Measurements from ENCODE around the gene RABL3. TPM values are rescaled to one million over a fixed set of nuclear protein-coding genes. Genes with fewer than 3 reads are reported as not detected.
"Not testable (repeated sequence)": the region's sequence is repeated elsewhere in the genome, so short reads cannot be mapped to it uniquely, and the experiment has no call there.

The RABL3 gene
- total RNA-seq, 2 donors from 2014 or later = 25.5 to 30.5 TPM

DNA sequence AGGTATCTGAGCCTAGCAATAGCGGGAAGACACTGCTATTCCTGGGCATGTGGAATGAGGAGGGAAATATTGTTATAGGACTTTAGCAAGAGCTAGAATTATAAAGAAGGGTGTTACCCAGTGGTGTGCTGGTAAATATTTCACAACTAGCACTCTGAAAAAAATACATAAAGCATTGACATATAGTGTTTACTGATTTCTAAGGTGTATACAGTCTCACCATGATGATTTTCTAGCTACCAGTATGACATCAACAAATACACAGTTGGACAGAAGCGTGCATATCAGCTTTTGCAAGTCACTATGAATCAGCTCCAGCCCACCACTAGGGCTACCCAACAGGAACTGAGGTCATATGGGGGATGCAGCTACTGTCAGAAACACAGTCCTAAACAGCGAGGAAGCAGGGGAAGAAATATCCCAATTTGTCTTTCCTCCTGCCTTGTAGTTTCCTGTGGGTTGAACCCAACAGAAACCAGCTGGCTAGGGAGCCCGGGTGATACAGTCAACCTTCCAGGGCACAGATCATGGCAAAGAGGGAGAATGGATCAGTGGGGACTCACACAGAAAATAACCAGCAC is 99.9 kb downstream of the RABL3 start:
- no peak for DNase-seq
- H3K9ac ChIP-seq (ENCODE audit: low read depth in 2 of 2, low read length in 2 of 2) = no peak overlapping the region
- intact Hi-C loops (cut with DNase I) = no loop called here
- no peak overlapping the region for H3K4me3 ChIP-seq
- H3K36me3 ChIP-seq = no peaks in the 10 kb centered on the region
- no peaks in the 10 kb centered on the region for H3K4me1 ChIP-seq
- H3K9me3 ChIP-seq = no peaks in the 10 kb centered on the region
- H3K27ac ChIP-seq = no peak overlapping the region
- TF ChIP-seq, protein P1, sequence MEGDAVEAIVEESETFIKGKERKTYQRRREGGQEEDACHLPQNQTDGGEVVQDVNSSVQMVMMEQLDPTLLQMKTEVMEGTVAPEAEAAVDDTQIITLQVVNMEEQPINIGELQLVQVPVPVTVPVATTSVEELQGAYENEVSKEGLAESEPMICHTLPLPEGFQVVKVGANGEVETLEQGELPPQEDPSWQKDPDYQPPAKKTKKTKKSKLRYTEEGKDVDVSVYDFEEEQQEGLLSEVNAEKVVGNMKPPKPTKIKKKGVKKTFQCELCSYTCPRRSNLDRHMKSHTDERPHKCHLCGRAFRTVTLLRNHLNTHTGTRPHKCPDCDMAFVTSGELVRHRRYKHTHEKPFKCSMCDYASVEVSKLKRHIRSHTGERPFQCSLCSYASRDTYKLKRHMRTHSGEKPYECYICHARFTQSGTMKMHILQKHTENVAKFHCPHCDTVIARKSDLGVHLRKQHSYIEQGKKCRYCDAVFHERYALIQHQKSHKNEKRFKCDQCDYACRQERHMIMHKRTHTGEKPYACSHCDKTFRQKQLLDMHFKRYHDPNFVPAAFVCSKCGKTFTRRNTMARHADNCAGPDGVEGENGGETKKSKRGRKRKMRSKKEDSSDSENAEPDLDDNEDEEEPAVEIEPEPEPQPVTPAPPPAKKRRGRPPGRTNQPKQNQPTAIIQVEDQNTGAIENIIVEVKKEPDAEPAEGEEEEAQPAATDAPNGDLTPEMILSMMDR (IDR thresholded peaks at IDR 0.05) = no peak
- H3K27me3 ChIP-seq = no peaks in the 10 kb centered on the region

DNA sequence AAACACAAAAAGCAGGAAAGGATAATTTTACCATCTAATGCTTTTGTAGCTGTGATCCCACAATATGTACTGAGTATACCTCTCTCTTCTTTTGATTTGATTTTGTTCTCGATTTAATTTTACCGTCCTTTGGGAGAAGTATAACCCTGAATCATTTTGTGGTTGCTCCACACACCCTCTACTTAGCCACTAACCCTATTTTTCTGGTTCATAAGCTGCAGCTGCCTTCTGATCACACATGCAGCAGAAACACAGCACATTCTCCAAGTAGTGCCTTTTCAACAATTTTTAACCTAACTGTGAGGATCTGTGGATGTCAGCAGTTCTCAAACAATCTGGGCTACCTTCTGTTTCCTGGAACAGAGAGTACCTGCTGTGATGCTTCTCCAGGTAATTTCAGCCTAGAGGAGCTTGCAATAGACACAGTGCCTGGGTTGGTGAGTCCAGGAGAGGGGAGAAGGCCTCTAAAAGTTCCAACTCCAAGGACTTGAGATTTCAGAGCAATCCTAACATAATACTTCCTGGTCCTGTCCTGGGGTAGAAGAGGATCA is 100.5 kb downstream of the RABL3 start:
- H3K9ac ChIP-seq (ENCODE audit: low read depth in 2 of 2, low read length in 2 of 2) = no peak overlapping the region
- no peak for DNase-seq
- no peaks in the 10 kb centered on the region for H3K27me3 ChIP-seq
- H3K4me1 ChIP-seq = no peaks in the 10 kb centered on the region
- H3K36me3 ChIP-seq = no peaks in the 10 kb centered on the region
- H3K4me3 ChIP-seq = no peak overlapping the region
- no peak overlapping the region for H3K27ac ChIP-seq
- no peaks in the 10 kb centered on the region for H3K9me3 ChIP-seq
- intact Hi-C loops (cut with DNase I) = no loop called here
- TF ChIP-seq, protein P1 (IDR thresholded peaks at IDR 0.05) = no peak

DNA sequence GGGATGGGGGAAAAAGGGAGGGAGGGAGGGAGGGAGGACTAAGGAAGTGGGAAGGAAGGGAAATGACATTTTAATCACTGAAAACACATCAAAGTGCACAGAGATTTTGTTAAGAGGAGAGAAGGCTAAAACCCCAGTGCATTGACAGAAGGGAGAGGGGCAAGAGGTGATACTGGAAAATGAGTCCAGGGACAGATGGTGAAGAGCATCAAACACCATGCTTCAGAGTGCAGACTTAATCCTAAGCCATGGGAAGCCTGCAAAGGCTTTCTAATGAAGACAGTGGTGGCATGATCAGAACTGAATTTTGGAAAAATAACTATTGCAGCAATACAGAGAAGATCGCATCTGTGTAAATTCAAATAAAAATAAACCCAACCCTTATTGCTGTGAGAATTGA is 102.1 kb downstream of the RABL3 start:
- H3K9me3 ChIP-seq = no peaks in the 10 kb centered on the region
- intact Hi-C loops (cut with DNase I) = no loop called here
- H3K9ac ChIP-seq (ENCODE audit: low read depth in 2 of 2, low read length in 2 of 2) = no peak overlapping the region
- H3K27ac ChIP-seq = no peak overlapping the region
- H3K4me1 ChIP-seq = no peaks in the 10 kb centered on the region
- no peaks in the 10 kb centered on the region for H3K27me3 ChIP-seq
- DNase-seq = no peak
- no peaks in the 10 kb centered on the region for H3K36me3 ChIP-seq
- H3K4me3 ChIP-seq = no peak overlapping the region
- TF ChIP-seq, protein P1 (IDR thresholded peaks at IDR 0.05) = no peak

DNA sequence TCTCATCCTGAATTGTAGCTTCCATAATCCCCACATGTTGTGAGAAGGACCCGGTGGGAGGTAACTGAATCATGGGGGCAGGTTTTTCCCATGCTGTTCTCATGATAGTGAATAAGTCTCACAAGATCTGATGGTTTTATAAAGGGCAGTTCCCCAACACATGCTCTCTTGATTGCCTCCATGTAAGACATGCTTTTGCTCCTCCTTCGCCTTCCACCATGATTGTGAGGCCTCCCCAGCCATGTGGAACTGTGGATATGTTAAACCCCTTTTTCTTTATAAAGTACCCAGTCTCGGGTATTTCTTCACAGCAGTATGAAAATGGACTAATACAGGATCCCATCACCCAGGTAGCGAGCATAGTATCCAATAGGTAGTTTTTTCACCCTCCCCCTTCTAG is 103.5 kb downstream of the RABL3 start:
- H3K4me3 ChIP-seq; H3K36me3 ChIP-seq; intact Hi-C loops (cut with DNase I); DNase-seq; H3K9ac ChIP-seq (ENCODE audit: low read depth in 2 of 2, low read length in 2 of 2); H3K27ac ChIP-seq; H3K27me3 ChIP-seq; H3K9me3 ChIP-seq; H3K4me1 ChIP-seq: not testable (repeated sequence)

DNA sequence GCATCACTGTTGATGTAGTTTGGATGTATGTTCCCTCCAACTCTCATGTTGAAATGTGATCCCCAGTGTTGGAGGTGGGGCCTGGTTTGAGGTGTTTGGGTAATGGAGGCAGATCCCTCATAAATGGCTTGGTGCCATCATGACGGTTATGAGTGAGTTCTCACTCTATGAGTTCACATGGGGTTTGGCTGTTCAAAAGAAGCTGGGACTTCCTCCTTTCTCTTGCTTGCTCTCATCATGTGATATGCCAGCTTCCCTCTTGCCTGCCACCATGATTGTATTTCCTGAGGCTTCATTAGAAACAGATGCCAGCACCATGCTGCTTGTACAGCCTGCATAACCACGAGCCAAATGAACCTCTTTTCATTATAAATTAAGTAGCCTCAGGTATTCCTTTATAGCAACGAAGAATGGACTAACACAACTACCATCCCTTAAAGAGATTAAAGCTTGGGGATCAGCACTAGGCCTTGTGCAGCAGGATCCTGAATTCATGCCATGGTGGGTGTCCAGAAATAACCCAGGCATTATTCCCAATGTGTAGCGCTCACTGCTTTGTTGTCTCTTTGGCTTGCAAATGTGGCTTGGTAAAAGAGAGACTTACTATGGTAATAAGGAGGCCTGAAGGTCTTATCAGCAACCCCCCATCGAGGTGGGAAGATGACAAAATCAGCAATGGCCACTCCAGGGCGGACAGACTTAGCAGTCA is 104.3 kb downstream of the RABL3 start:
- DNase-seq = no peak
- H3K4me3 ChIP-seq = no peak overlapping the region
- no peaks in the 10 kb centered on the region for H3K4me1 ChIP-seq
- no peaks in the 10 kb centered on the region for H3K27me3 ChIP-seq
- TF ChIP-seq, protein P1 (IDR thresholded peaks at IDR 0.05) = no peak
- intact Hi-C loops (cut with DNase I) = no loop called here
- no peak overlapping the region for H3K9ac ChIP-seq (ENCODE audit: low read depth in 2 of 2, low read length in 2 of 2)
- no peak overlapping the region for H3K27ac ChIP-seq
- H3K36me3 ChIP-seq = no peaks in the 10 kb centered on the region
- H3K9me3 ChIP-seq = no peaks in the 10 kb centered on the region

DNA sequence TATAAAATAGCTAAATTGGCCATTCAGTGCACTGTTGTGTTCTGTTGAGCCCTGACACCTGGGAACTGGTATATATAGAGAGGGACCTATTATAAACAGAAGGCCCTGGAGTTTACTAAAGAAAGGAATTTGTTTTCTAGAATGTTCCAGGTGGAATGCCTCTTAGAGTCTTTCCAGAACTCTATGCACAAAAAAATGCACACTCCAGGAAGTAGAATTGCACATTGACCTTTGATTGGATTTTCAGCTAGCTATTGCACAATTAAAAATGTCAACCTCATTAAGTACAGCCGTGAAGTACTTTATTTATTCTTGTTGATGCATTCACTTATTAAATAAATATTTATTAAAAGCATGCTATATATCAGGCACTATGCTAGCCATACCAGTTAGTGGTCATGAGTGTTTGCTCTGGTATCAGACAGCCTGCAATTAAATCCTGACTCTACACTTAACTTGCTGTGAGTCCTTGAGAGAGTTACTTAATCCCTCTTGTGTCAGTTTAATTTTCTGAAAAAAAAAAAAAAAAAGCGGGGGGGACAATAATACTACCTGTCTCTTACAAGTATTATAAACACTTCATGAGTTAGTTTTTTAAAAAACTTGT is 105.4 kb downstream of the RABL3 start:
- H3K9ac ChIP-seq (ENCODE audit: low read depth in 2 of 2, low read length in 2 of 2) = no peak overlapping the region
- no peaks in the 10 kb centered on the region for H3K4me1 ChIP-seq
- no peaks in the 10 kb centered on the region for H3K27me3 ChIP-seq
- no peak for DNase-seq
- H3K36me3 ChIP-seq = no peaks in the 10 kb centered on the region
- no peak overlapping the region for H3K27ac ChIP-seq
- H3K9me3 ChIP-seq = no peaks in the 10 kb centered on the region
- TF ChIP-seq, protein P1 (IDR thresholded peaks at IDR 0.05) = no peak
- no peak overlapping the region for H3K4me3 ChIP-seq
- intact Hi-C loops (cut with DNase I) = no loop called here

Measured in colonic mucosa (tissue), 4 donors.